Measurements from ENCODE around the gene STXBP3. TPM values are rescaled to one million over a fixed set of nuclear protein-coding genes. Genes with fewer than 3 reads are reported as not detected.

Gene STXBP3
- total and polyA plus RNA-seq, 2 of the 8 experiments (the other 6 are each of a cell fraction or from before 2014, with no cell fraction given) = 6.0 to 38.5 TPM

DNA sequence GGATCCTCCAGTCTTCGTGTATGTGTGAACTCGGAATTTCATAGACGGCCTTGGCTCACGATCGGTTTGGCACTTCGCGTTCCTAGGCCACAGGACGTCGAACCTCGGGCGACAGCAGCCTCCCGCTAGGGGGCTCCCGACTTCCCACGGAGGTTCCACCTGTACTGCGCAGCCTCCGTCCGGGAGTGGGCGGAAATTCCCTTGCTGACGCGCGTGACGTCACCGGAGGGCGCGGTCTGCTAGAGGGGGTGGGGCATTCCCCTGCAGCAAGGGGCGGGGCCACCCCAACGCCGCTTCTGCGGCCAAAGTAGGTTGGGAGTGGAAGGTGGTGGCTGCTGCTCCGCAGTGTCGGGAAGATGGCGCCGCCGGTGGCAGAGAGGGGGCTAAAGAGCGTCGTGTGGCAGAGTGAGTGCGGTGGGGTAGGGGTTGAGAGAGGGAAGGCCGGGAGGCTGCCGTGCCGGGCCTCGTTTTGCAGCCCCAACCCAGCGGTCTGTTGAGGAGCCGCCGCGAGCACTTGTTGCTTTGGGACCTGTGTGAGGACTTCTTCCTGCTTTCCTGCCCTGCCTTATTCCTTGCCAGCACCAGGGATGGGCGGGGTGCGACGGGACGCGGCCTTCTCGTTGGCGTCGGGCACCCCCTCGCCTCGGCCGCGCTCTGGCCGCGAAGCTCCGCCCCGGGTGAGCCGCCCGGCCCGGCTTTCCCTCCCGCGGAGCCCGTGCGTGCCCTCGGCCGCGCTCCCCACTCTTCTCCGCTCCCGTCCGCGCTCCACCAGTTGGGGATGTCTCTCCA, at the start of gene STXBP3 (continued):
- TF ChIP-seq YY1 (IDR thresholded peaks at IDR 0.05; ENCODE audit: low read depth, low read length) (peak; percentile 90), EP300 (IDR thresholded peaks at IDR 0.05; ENCODE audit: borderline replicate concordance in 1 of 2, low read depth in 2 of 2, low read length in 2 of 2) (peak in 1 of 2 experiments; percentile 83; a peak in 2 of 3 replicates), ASH2L (IDR thresholded peaks at IDR 0.05; ENCODE audit: low read length) (peak; percentile 80), RAD21 (IDR thresholded peaks at IDR 0.05 in 1 of 2, conservative IDR thresholded peaks at IDR 0.05 in 1 of 2; ENCODE audit: low read depth in 2 of 2, low read length in 2 of 2) (peak; percentile 15 to 41; a peak in 3 of 4 replicates), CBX8 (IDR thresholded peaks at IDR 0.05; ENCODE audit: borderline replicate concordance, low read depth, low read length) (no peak), POLR2A (IDR thresholded peaks at IDR 0.05; ENCODE audit: control extremely low read depth in 1 of 2, low read depth in 2 of 2, low read length in 2 of 2) (peak; percentile 98 to 99), BRCA1 (IDR thresholded peaks at IDR 0.05; ENCODE audit: low read depth, low read length) (peak; percentile 55; the same call in 1 of the 2 replicates), TEAD4 (IDR thresholded peaks at IDR 0.05; ENCODE audit: low read depth, low read length) (peak; percentile 66), POLR2AphosphoS5 (IDR thresholded peaks at IDR 0.05; ENCODE audit: low read depth, low read length) (peak; percentile 92), TAF7 (optimal IDR thresholded peaks at IDR 0.05; ENCODE audit: borderline replicate concordance, low read depth, low read length) (peak; percentile 91), NANOG (IDR thresholded peaks at IDR 0.05; ENCODE audit: insufficient read depth, low read depth, low read length, poor library complexity, severe bottlenecking) (no peak), KDM4A (IDR thresholded peaks at IDR 0.05; ENCODE audit: low read depth, low read length, severe bottlenecking) (peak; percentile 61), SP1 (IDR thresholded peaks at IDR 0.05; ENCODE audit: low read depth, low read length) (peak; percentile 64; the same call in 1 of the 2 replicates)
- TF ChIP-seq, protein P1, sequence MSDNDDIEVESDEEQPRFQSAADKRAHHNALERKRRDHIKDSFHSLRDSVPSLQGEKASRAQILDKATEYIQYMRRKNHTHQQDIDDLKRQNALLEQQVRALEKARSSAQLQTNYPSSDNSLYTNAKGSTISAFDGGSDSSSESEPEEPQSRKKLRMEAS (IDR thresholded peaks at IDR 0.05) = peak; percentile 18; the same call in 1 of the 2 replicates
- TF ChIP-seq, protein P2, sequence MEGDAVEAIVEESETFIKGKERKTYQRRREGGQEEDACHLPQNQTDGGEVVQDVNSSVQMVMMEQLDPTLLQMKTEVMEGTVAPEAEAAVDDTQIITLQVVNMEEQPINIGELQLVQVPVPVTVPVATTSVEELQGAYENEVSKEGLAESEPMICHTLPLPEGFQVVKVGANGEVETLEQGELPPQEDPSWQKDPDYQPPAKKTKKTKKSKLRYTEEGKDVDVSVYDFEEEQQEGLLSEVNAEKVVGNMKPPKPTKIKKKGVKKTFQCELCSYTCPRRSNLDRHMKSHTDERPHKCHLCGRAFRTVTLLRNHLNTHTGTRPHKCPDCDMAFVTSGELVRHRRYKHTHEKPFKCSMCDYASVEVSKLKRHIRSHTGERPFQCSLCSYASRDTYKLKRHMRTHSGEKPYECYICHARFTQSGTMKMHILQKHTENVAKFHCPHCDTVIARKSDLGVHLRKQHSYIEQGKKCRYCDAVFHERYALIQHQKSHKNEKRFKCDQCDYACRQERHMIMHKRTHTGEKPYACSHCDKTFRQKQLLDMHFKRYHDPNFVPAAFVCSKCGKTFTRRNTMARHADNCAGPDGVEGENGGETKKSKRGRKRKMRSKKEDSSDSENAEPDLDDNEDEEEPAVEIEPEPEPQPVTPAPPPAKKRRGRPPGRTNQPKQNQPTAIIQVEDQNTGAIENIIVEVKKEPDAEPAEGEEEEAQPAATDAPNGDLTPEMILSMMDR (IDR thresholded peaks at IDR 0.05; ENCODE audit: control extremely low read depth in 1 of 3, insufficient read depth in 1 of 3, low read depth in 1 of 3, low read length in 3 of 3) = peak; percentile 71 to 95 (median 87)
- TF ChIP-seq, protein P3, sequence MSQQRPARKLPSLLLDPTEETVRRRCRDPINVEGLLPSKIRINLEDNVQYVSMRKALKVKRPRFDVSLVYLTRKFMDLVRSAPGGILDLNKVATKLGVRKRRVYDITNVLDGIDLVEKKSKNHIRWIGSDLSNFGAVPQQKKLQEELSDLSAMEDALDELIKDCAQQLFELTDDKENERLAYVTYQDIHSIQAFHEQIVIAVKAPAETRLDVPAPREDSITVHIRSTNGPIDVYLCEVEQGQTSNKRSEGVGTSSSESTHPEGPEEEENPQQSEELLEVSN (IDR thresholded peaks at IDR 0.05) = peak; percentile 58; the same call in 1 of the 2 replicates
- TF ChIP-seq, protein P4, sequence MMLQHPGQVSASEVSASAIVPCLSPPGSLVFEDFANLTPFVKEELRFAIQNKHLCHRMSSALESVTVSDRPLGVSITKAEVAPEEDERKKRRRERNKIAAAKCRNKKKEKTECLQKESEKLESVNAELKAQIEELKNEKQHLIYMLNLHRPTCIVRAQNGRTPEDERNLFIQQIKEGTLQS (IDR thresholded peaks at IDR 0.05; ENCODE audit: insufficient read depth, low read depth, low read length) = no peak
